Neuron (in vitro differentiated cells): ENCODE measurements around the gene LINGO1.

ENCODE experiments used
- H2AFZ ChIP-seq: one replicate; pipeline ENCODE4 v1.6.1; 2013; ENCODE audit warnings: low read depth, mild to moderate bottlenecking, inconsistent platforms, low read length, moderate library complexity
- H3K27me3 ChIP-seq: one replicate; pipeline ENCODE4 v1.6.1; 2013; ENCODE audit warnings: low read length; ENCODE audit not compliant: insufficient read depth
- H3K36me3 ChIP-seq: one replicate; pipeline ENCODE4 v1.6.1; 2013; ENCODE audit warnings: low read length; ENCODE audit not compliant: insufficient read depth
- H3K4me1 ChIP-seq: one replicate; pipeline ENCODE4 v1.6.1; 2013; ENCODE audit warnings: low read length; ENCODE audit not compliant: insufficient read depth
- H3K4me3 ChIP-seq: 2 replicates; pipeline ENCODE4 v1.5.1; 2013; ENCODE audit warnings: mild to moderate bottlenecking, low read length, moderate library complexity
- H3K9me3 ChIP-seq: one replicate; pipeline ENCODE4 v1.6.1; 2013; ENCODE audit warnings: low read length

LINGO1 gene

DNA sequence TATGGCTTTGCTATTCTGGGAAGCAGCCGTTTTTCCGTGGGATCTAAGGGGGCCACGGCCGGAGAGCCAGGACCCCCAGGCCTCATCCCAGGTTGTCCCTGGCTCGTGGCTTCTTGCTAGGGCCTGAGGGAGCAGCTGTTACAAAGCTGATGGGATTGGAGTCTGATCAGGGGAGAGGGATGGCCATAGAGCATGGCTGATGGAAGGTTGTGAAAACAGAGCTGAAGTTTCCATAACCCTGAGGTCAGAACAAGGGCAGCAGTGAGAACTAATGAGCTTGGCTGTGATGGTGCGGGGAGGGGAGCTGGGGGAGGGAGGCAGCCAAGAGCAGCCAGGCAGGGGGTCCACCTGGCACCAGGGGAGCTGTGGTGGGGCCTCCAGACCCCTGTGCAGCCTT, 63.0 kb downstream of the LINGO1 start:
- Histone ChIP-seq H3K4me3 (peak overlapping the region; percentile 30), H2AFZ (no peak overlapping the region), H3K36me3 (no peaks in the 10 kb centered on the region), H3K4me1 (peaks cover 36% of the 10 kb centered on the region), H3K27me3 (peaks cover under 1% of the 10 kb centered on the region), H3K9me3 (no peaks in the 10 kb centered on the region)

DNA sequence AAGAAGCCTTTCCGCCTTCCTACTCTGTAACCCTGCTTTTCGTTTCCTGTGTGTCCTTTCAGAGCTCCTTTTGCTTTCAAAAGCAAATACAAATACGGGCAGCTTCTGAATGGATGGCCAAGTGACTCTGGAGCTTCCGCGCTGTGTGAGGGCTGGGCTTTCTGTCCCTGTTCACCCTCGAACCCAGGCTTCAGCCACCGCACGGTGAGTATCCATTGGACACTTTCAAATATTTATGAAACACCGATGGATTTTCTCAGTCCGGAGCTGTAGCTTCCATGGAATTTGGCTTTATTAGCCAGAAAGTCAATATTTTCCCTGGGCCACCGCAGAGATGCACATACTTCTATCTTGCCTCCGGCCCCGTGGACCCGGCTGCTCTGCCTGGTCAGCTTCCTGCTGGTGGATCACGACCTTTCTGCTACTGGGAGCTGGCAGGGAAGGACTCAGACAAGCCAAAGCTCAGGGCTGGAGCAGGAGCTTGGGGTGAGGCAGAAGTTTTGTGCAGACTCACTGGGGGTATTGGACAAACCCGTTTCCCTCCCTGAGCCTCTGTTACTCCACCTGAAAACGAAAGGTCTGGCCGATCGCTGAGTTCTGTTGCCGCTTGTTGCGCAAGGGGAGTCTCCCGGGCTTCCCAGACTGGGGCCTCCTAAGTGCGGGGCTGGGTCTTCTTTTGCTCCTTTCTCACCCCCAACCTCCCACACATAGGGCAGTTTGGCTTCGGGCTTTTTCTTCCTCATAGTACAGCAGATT, 63.6 kb downstream of the LINGO1 start:
- H3K9me3 ChIP-seq: no peaks in the 10 kb centered on the region
- H3K36me3 ChIP-seq: no peaks in the 10 kb centered on the region
- H3K4me1 ChIP-seq: peaks cover 34% of the 10 kb centered on the region
- no peak overlapping the region for H2AFZ ChIP-seq
- H3K4me3 ChIP-seq: peak overlapping the region; percentile 30
- H3K27me3 ChIP-seq: no peaks in the 10 kb centered on the region

DNA sequence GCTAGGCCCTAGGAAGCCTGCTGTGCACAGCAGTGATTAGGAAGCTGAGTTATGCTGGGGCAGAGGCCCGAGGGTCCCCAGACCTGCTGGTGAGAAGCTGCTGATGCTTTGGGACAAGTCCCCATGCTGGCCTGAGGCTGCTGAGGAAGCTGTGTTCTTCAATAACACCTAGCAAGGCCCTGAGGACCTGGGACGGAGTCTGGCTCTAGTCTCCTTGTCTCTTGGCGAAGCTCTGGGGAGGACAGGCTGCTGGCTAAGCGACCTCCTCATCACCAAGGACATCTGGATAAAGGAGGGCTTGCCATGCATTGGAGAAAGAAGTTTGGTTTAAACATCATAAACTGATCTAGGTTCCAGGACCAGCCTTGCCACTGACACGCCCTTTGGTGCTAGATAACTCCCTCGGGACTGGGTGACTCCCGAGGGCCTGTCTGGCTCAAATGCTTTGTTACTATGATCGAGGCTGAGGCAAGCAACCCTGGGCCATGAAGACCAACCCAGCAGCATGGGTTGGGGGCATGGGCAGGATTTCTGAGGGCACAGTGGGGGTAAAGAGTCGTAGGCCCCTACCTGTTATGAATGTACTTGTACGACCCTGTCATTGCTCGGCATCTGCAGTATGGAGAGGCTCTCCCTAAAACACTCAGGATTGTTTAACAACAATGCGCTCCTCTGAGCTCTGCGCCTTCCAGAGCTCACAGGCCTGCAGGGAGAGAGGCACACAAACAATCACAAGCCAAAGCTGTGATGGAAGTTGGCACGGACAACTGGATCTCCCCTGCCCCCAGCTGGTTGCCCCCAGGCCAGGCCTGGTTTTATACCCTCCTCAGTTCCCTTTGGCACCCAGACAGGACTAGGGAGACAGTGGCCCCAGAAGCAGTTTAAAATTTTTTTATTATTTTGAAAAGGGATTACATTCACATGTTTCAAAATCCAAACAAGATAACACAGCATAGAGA, 64.4 kb downstream of the LINGO1 start:
- Histone ChIP-seq H3K9me3 (no peaks in the 10 kb centered on the region), H3K4me3 (peak overlapping the region; percentile 30), H2AFZ (no peak overlapping the region), H3K27me3 (no peaks in the 10 kb centered on the region), H3K36me3 (no peaks in the 10 kb centered on the region), H3K4me1 (peaks cover 26% of the 10 kb centered on the region)

DNA sequence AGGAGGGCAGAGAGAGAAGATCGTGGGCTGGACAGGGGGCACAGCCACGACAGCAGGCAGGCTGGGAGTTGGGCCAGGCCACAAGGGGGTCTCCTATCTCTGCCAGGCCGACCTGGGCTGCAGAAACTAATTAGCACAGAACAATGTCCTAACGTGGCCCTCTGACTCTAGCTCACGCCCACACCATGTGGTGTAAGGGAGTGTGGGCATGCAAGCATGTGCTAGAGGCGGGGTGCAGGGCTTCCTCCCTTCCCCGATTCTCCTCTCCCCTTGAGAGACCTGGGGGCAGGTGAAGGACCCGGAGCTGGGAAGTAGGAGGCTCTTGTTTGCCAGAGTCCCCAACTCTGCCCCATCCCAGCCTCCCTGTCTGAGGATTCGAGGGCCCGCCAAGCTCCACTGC, 65.5 kb downstream of the LINGO1 start:
- no peak overlapping the region for H2AFZ ChIP-seq
- no peaks in the 10 kb centered on the region for H3K27me3 ChIP-seq
- no peak overlapping the region for H3K4me3 ChIP-seq
- peaks cover 24% of the 10 kb centered on the region for H3K4me1 ChIP-seq
- H3K9me3 ChIP-seq: no peaks in the 10 kb centered on the region
- H3K36me3 ChIP-seq: no peaks in the 10 kb centered on the region

DNA sequence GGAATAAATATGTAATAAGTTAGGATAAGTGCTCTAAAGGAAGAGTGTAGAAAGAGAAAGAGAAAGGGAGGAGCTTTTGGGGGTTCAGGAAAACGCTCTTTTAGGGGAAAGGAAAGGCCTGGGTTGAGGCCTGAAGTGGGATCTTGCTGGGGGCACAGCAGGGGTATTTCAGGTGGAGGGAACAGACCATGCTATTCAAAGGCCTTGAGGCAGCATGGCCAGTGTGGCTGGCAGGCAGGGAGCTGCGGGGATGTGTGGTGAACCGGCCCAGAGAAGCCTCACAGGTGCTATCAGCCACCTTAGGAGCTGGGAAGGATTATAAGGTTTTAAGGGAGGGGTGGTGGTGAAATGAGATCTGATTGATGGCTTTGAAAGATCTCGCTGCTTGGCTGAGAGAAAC, 66.6 kb downstream of the LINGO1 start:
- no peaks in the 10 kb centered on the region for H3K27me3 ChIP-seq
- no peak overlapping the region for H2AFZ ChIP-seq
- no peaks in the 10 kb centered on the region for H3K36me3 ChIP-seq
- H3K9me3 ChIP-seq: no peaks in the 10 kb centered on the region
- H3K4me3 ChIP-seq: no peak overlapping the region
- peaks cover 24% of the 10 kb centered on the region for H3K4me1 ChIP-seq

DNA sequence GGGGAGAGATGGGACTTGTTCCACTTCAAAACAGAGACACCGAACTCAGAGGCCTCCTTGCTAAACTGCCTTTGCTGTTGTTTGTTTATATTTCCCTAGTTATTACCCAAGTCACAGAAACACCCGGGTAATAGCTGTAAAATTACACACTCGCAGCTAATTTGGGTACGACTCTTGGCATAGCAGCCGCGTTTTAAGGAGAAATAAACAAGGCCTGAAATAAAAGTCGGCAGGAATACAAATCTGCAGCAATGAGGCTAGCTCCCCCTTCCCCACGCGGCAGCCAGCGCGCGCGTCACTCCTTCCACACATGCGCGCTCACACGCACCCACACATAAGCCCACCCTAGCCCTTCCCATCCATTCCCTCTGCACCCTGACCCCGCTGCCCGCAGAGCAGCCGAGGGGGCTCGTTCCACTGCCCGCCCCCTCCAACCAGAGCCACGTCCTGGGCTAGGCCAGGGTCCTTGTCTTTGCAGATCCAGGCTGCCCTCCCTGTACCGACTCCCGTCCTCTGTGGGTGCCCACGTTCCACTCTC, 67.3 kb downstream of the LINGO1 start:
- H3K36me3 ChIP-seq: no peaks in the 10 kb centered on the region
- no peaks in the 10 kb centered on the region for H3K9me3 ChIP-seq
- no peaks in the 10 kb centered on the region for H3K27me3 ChIP-seq
- H3K4me1 ChIP-seq: peaks cover 24% of the 10 kb centered on the region
- H3K4me3 ChIP-seq: no peak overlapping the region
- no peak overlapping the region for H2AFZ ChIP-seq

DNA sequence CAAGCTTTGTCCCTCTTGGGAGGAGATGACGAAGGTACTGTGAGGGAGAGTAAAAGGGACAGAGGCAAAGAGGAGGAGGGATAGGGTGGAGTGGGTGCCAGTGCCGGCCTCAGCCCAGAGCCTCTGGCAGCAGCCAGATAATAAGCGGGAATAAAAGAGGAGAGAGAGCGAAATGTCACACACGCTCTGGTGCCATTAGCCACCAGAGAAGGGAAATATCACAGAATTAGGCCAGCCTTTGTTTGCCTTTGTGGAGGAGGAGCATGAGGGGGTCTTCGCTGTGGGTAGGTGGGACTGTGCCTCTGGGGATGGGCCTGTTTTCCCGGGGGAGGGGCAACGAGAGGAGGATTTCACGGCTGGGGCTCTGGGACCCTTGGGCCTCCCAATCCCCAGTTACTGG, 67.8 kb downstream of the LINGO1 start:
- H3K4me1 ChIP-seq: peaks cover 21% of the 10 kb centered on the region
- H3K27me3 ChIP-seq: no peaks in the 10 kb centered on the region

DNA sequence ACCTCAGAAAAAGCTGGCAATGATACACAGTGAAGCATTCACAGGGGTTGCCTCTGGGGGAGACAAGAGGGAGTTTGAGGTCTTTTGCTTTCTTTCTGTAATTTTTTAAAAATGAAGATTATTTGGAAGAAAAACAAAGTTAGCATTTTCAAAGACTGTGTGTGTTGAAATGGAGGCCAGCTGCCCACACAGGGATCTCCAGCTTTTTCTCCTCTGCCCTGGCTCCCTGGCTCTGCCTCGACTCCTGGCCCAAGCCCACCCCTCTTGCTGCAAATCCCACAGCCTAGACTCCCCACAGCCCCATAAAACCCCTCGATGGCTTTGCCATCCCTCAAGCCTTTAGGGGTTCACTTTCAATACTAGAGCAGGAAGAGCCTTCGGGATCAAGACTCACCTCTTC, 68.4 kb downstream of the LINGO1 start:
- no peaks in the 10 kb centered on the region for H3K36me3 ChIP-seq
- no peaks in the 10 kb centered on the region for H3K9me3 ChIP-seq
- no peak overlapping the region for H3K4me3 ChIP-seq
- no peaks in the 10 kb centered on the region for H3K27me3 ChIP-seq
- H3K4me1 ChIP-seq: peaks cover 15% of the 10 kb centered on the region
- H2AFZ ChIP-seq: no peak overlapping the region

More for the DNA sequence above, 67.8 kb downstream of the LINGO1 start:
- Histone ChIP-seq H3K36me3 (no peaks in the 10 kb centered on the region), H3K4me3 (no peak overlapping the region), H3K9me3 (no peaks in the 10 kb centered on the region), H2AFZ (no peak overlapping the region)

DNA sequence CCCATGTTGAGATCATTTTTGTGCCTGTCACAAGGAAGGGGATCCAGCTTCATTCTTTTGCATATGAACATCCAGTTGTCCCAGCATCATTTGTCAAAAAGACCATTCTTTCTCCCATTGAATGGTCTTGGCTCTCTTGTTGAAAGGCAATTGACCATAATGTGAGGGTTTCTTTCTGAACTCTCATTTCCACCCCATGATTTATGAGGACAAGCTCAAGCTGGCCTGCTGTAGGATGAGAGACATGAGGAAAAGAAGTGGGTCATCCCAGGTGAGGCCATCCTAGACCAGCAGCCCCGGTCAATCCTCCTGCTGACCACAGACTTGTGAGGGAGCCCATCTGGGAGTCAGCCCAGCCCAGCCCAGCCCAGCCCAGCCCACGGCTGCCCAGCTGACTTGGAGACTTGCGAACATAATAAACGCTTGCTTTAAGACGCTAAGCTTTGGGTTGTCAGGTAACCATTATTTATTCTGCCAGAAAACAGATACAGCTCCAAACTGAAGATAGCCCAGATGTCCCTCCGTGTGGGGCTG, 69.0 kb downstream of the LINGO1 start:
- H3K4me3 ChIP-seq: no peak overlapping the region
- H3K4me1 ChIP-seq: peaks cover 9% of the 10 kb centered on the region
- no peak overlapping the region for H2AFZ ChIP-seq
- H3K27me3 ChIP-seq: no peaks in the 10 kb centered on the region
- no peaks in the 10 kb centered on the region for H3K36me3 ChIP-seq
- H3K9me3 ChIP-seq: no peaks in the 10 kb centered on the region
